Testis (tissue), 2 donors: ENCODE measurements around the gene TBX1.

Source experiments
- POLR2A ChIP-seq: fragments of 450-650 bp; IDR thresholded peaks from one replicate; pipeline ENCODE4 v1.6.1; 2017; ENCODE audit warnings: antibody characterized with exemption, mild to moderate bottlenecking, moderate library complexity
- TF ChIP-seq, protein P1 (sequence below), 3 experiments: fragments of 450-650 bp in 2 of 3; fragments of 200-600 bp in 1 of 3; sonication (generic) in 1 of 3; IDR thresholded peaks; one replicate each; pipeline ENCODE4 v1.5.1; 2016 to 2019; ENCODE audit warnings: antibody characterized with exemption in 3 of 3, mild to moderate bottlenecking in 2 of 3, moderate library complexity in 1 of 3

DNA sequence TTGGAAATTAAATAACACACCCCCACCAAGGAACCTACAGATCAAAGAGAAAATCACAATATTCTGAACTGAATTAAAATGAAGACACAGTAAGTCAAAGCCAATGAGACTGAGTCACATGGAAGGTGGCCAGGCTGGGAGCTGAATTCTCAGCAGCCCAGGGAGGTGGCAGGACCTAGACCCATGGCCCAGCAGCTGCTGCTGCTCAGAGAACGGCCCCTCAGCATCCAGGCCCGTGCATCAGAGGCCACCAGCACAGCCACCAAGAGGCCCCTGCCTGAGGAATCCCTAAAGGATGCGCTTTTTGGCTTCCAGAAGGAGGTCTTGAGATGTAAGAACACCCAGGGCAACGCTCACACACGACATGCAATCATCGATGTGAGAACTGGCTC lies 35.0 kb downstream of the TBX1 start:
- TF ChIP-seq, protein P1, sequence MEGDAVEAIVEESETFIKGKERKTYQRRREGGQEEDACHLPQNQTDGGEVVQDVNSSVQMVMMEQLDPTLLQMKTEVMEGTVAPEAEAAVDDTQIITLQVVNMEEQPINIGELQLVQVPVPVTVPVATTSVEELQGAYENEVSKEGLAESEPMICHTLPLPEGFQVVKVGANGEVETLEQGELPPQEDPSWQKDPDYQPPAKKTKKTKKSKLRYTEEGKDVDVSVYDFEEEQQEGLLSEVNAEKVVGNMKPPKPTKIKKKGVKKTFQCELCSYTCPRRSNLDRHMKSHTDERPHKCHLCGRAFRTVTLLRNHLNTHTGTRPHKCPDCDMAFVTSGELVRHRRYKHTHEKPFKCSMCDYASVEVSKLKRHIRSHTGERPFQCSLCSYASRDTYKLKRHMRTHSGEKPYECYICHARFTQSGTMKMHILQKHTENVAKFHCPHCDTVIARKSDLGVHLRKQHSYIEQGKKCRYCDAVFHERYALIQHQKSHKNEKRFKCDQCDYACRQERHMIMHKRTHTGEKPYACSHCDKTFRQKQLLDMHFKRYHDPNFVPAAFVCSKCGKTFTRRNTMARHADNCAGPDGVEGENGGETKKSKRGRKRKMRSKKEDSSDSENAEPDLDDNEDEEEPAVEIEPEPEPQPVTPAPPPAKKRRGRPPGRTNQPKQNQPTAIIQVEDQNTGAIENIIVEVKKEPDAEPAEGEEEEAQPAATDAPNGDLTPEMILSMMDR (IDR thresholded peaks at IDR 0.05), result no peak
- no peak for TF ChIP-seq POLR2A
